ENCODE data around the gene NLRP10.

Gene NLRP10

DNA sequence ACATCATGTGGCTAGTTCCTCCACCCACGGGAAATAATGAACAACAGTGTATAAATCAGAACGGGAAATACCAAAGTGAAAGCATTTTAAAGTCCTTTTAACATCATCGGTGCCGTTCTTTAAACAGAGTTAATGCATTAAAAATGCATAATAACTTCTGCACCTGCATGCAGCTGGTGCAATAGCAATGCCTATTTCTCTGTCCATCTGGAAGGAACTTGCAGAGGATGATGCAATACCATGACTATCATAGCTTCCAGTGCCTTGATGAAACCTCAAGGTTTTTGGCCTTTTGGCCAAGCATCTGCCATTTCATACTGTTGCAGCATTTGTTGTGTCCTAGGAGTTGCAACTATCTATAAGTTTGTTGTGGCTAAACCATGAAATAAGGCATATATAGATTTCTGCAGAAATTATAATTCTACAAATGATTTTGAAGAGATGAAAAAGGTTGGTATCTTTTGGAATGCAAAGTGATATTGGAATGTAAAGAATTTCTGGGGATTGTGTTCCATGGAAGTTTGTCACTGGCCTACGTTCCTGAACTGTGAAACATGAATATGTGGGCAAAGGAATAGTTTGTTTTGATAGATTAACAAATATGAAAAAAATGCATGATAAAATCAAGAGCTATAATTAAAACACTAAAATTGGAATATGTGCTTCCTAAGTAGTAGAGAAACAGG lies 12.1 kb upstream of the NLRP10 start:
- no peak for DNase-seq (ENCODE audit: low read depth, low spot score)
- H3K4me3 ChIP-seq (ENCODE audit: low read length) = no peak overlapping the region

DNA sequence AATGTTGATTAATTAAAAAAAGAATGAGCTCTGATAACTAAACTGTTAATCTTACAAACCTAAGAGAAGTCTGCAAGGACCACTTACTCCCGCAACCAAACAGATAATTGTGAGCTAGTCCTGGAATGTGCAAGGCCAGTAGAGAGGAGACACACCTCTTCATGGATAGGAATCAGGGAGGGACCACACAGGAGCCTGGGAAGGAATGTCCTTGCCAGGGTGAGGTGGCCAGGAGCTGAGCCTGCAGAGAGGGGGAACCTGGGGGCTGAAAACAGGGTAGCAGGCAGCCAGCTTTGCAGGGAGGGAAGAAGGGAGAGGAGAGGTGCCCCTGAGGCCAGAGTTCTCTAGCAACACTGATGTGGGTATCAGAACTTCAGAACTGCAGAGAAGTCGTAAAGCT lies 9.4 kb upstream of the NLRP10 start:
- no peak overlapping the region for H3K4me3 ChIP-seq (ENCODE audit: low read length)
- no peak for DNase-seq (ENCODE audit: low read depth, low spot score)

DNA sequence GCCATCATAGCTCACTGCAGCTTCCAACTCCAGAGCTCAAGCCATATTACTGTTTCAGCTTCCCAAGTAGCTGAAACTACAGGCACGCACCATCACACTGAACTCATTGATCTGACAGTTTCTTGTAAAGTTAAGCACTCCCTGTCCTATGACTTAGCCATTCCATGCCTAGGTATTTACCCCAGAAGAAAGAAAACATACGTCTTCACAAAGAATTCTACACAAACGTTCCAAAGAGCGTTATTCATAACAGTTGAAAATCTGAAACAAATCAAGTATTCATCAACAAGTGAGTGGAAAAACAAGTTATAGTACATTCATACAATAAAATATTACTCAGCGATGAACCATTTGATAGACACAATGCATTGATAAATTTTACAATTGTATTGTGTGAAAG lies 7.8 kb upstream of the NLRP10 start:
- no peak for DNase-seq (ENCODE audit: low read depth, low spot score)

DNA sequence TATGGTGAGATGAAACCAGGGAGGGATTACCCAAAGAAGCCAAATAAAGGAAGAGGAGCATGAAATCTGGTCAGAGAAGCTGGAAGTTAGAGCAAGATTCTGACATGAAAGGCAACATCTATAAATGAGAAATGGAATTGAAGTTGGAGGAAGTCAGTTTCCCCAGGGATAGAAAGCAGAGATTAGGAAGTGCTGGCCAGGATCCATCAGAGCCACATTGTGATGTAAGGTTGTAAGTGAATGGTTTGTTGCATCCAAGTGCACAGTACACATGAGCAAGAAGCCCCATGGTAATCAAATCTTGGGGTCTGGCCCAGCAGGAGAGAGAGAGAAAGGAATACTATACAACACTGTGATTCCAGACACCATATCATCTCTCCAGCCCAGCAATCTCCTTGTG lies 6.6 kb upstream of the NLRP10 start:
- H3K4me3 ChIP-seq (ENCODE audit: low read length) = no peak overlapping the region
- no peak for DNase-seq (ENCODE audit: low read depth, low spot score)

More for the DNA sequence above, 7.8 kb upstream of the NLRP10 start:
- H3K4me3 ChIP-seq (ENCODE audit: low read length) = no peak overlapping the region

DNA sequence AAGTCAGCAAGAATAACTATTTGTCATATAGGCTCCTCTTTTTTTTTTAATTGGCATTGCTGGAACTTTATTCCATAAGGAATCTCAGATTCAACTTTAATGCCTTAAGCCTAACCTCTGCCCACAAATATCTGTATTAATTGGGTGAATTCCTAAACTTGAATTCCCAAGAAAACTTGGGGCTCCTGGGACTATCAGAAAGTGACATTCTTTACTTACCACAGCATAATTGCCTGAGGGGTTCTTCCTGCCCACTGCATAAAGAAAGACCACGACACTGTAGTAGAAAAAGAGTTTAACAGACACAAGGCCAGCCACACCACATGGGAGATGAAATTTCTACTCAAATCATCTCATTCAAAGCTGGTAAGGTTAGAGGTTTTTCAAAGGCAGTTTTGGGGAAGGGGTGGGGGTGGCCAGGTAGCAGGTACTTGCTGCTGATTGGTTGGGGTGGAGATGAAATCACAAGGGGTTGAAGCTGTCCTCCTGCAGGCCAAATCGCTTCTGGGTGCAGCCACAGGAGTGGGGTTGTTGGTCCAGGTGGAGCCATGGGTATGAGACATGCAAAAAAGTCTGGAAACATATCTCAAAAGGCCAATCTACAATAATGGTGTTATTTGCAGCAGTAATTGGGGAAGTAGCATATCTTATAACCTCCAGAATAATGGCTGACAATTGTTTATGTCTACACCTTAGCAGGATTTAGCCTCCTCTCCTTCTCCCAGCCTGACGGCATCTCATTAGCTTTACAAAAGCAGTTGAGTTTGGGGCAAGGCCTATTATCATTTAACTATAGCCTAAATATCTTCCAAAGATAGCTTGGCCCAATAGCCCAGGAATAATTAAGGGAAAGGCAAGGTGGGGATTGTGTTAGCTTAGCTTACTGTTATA lies 4.8 kb upstream of the NLRP10 start:
- no peak for DNase-seq (ENCODE audit: low read depth, low spot score)
- H3K4me3 ChIP-seq (ENCODE audit: low read length) = no peak overlapping the region

DNA sequence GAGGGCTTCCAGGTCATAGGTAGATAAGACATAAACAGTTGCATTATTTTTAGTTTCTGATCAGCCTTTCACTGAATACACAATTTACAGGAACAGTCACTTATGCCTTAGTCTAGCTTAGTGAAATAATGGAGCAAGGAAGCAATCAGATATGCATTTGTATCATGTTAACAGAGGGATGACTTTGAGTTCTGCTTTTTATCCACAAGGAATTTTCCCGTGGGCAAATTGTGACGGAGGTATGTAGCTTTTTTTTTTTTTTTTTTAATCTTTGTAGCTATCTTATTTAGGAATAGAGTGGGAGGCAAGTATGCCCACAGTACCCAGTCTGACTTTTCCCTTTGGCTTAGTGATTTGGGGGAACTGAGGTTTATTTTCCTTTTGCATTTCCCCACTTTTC lies 3.4 kb upstream of the NLRP10 start:
- H3K4me3 ChIP-seq (ENCODE audit: low read length) = no peak overlapping the region
- no peak for DNase-seq (ENCODE audit: low read depth, low spot score)

DNA sequence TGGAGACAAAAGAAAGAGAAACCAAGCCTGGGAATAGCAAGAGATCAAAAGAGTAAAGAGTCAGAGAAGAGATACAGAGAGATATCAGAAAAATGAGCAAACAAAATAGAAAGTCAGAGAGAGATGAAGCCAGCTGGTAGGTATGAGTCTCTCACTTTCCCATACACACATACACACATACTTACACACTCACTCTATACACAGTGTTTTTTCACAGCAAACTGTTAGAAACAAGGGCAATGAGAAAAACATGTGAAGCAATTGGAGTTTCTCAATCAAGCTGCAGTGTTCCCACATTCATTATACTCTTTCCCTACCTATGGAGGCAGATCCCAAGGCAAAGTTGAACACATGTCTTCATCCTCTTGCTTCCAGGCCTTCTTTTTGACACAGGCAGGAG lies 2.6 kb upstream of the NLRP10 start:
- no peak for DNase-seq (ENCODE audit: low read depth, low spot score)
- H3K4me3 ChIP-seq (ENCODE audit: low read length) = no peak overlapping the region

DNA sequence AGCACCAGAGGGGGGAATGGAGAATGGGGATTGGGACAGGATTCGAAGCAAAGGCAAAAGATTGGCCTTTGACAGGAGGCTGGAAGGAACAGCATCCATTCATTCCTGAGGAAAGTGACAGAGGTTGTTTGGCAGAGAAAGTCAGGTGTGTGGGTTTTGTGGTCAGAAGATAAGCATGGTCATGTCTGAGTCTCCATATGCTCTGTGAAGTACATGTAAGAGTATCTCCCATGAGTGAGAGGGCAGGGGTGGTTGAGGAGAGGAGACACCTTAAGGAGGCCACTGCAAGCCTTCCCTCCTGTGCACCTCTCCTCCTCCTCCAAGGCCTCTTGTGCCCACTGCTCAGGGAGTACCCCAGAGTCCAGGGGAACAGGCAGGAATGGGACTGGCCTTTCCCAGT lies 1.9 kb upstream of the NLRP10 start:
- no peak for DNase-seq (ENCODE audit: low read depth, low spot score)
- no peak overlapping the region for H3K4me3 ChIP-seq (ENCODE audit: low read length)

DNA sequence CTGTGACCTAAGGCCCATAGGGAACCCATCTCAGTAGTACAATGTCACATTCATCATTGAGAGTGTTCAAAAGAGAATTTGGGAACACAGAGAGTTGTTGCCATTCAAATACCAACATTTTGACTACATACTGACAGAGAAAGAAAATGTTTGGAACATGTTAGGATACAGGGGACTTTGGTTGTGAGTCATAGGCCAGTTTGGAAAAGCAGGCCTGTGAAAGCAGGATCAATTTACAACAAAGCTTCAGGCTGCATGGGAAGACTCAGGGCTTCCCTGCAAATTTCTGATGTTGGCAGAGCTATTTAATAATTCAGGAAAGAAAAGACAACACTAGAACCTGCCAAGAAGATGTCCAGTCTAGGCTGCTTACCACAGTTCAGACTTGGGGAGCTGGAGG lies 374 bp downstream of the NLRP10 start:
- no peak overlapping the region for H3K4me3 ChIP-seq (ENCODE audit: low read length)
- no peak for DNase-seq (ENCODE audit: low read depth, low spot score)

DNA sequence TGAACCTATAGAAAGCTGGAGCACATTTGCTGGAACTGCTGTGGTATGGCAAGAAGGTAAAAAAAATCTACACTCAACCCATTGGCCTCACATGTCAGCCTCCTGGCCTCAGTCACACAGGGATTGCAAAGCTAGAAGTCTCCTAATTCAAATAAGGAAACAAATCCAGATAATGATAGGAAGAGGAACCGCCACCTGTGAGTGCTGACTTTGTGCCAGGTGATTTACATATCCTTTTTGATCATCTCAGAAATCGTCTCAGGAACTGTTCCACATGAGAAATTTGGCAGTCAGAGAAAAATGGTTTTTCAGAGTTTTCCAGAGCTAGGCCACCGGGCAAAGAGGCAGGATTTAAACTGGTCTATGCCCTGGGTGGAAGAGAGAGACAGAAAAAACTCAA lies 986 bp downstream of the NLRP10 start:
- no peak for DNase-seq (ENCODE audit: low read depth, low spot score)
- no peak overlapping the region for H3K4me3 ChIP-seq (ENCODE audit: low read length)

DNA sequence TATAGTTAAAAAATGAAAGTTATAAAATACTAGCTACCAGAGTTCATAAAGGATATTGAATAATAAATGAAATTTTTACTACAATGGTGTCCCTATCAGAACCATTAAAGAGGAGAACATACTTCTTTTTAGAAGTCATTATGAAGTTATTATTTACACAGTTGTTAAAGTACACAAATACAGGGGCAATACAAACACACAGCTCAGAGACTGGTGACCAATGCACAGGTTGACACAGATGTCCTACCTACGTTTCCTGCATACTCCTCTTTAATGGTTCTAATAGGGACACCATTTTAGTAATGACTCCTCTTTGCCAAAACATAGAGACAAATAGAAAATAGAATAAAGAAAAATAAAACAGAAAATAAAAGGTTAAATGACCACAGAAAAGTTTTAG lies 10.1 kb downstream of the NLRP10 start:
- no peak for DNase-seq (ENCODE audit: low read depth, low spot score)
- no peak overlapping the region for H3K4me3 ChIP-seq (ENCODE audit: low read length)

DNA sequence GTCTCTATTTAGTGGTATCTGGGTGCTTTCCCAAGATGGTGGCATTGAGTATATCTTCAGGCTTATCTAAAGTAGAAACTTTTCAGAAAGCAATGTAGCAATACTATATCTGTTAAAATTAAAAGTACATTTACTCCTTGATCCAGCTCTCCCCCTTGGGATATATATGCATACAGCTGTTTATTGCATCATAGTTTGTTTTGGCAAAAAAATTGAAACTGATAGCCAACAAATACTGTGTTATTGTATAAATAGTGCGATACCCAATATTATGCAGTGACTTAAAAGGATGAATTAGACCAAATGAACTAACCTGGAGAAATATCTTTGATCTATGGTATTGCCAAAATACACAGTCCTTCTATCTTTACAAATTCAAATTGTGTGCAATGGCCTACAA lies 15.3 kb downstream of the NLRP10 start:
- no peak for DNase-seq (ENCODE audit: low read depth, low spot score)
- no peak overlapping the region for H3K4me3 ChIP-seq (ENCODE audit: low read length)

DNA sequence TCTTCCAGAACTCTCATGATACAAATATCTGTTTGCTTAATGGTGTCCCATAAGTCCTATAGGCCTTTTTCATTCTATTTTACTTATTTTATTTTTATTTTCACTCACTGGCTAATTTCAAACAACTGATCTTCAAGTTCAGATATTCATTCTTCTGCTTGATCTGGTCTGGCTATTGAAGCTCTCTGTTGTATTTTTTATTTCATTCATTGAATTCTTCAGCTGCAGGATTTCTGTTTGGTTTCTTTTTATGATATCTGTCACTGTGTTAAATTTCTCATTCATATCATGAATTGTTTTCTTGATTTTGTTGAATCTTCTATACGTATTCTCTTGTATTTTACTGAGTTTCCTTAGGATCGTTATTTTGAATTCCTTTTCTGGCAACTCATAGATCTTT lies 21.1 kb downstream of the NLRP10 start:
- DNase-seq (ENCODE audit: low read depth, low spot score) = no peak
- H3K4me3 ChIP-seq (ENCODE audit: low read length) = no peak overlapping the region

DNA sequence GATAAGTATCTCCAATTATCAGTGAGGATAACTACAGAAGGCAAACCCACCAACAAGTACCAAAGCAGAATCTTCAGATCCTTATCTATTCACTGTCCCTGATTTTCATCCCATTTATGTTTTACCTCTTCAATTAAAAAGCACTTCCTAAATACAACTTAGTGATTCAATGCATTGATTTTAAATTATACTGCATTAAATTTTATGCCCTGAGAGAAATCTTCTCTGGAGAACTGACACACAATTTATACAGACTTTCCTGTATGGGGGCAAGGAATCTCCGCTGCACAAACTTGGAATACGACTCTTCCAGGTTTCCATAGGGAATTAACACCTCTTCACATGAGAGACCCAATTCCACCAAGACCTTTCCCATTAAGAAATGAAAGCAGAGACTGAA lies 23.6 kb downstream of the NLRP10 start, which contains the start of gene OR10A3:
TSS of gene OR10A3 (minus strand) at position 101 of the 400 bp plus-strand sequence. CDS start 2,188 bp downstream, outside the sequence.
- no peak for DNase-seq (ENCODE audit: low read depth, low spot score)
- no peak within 1 kb of the TSS for H3K4me3 ChIP-seq (ENCODE audit: low read length)

DNA sequence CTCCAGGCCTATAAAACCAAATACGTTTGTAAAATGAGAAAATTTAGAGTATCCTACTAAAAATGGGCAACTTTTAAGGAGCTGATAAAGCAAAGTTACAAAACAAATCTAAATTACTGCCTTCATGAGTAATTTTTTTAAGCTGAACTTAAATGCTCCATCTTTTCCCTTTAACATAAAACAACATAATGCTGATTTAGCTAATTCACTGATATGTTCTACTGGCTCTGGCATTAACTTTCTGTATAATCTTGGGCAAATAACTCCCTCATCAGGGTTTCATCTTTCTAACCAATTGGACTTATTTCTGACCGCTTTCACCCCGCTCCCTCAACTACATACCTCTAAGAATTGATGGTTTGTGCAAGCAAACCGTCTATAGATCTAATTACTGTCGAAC lies 24.1 kb downstream of the NLRP10 start:
- no peak for DNase-seq (ENCODE audit: low read depth, low spot score)
- H3K4me3 ChIP-seq (ENCODE audit: low read length) = no peak overlapping the region

DNA sequence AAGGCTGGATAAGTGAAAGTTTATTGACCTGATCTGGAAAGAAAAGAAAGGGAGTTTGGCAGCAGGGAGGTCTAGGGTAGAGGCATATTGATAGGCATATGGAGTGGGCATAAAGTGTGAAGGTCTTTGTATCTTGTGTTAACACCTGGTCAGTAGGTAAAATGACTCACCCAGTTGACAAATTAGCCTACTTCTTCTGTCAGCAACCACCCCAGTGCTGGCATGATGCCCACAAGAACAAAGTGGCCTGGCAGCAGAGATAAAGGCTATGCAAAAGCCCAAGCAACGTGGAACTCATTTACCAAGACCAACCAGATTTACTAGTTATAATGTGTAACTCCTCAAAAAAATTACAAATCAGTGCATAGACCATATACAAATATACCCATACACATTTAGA lies 28.6 kb downstream of the NLRP10 start:
- DNase-seq (ENCODE audit: low read depth, low spot score) = no peak

DNA sequence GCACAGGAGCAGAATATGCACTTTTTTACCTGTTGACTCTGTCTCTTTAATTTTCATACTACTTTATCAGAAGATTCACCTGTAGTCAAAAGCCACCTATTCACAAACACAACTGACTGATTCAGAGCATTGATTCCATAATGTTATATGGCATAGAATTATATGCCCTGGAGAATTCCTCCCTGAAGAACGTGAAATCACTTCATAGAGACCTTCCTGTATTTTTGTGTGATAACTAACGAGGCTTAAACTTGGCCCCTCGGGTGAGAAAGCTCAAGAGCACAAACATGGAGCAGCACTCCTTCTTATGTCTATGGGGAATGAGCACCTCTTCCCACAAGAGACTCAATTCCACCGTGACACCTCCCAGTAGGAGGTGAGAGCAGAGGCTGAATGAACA lies 34.1 kb downstream of the NLRP10 start, which contains the start of gene OR10A6:
TSS of gene OR10A6 (minus strand) at position 101 of the 400 bp plus-strand sequence. CDS start 2,606 bp downstream, outside the sequence.
- DNase-seq (ENCODE audit: low read depth, low spot score) = no peak
- no peak within 1 kb of the TSS for H3K4me3 ChIP-seq (ENCODE audit: low read length)

More for the DNA sequence above, 28.6 kb downstream of the NLRP10 start:
- H3K4me3 ChIP-seq (ENCODE audit: low read length) = no peak overlapping the region

DNA sequence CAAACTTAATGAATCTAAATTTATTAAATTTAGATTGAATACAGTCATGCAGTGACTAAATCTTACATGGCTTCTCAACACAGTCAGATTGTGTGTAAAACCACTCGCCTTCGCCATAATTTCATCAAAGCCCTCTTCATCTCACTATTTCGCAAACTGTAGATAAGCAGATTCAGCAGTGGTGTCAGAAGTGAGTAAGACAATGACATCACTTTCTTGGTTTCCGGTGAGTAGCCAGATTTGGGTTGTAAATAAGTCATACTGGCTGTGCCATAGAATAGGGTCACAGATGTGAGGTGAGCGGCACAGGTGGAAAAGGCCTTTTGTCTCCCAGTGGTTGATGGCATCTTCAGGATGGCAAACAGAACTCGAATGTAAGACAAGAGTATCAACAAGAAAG lies 37.6 kb downstream of the NLRP10 start:
- no peak overlapping the region for H3K4me3 ChIP-seq (ENCODE audit: low read length)
- DNase-seq (ENCODE audit: low read depth, low spot score) = no peak

DNA sequence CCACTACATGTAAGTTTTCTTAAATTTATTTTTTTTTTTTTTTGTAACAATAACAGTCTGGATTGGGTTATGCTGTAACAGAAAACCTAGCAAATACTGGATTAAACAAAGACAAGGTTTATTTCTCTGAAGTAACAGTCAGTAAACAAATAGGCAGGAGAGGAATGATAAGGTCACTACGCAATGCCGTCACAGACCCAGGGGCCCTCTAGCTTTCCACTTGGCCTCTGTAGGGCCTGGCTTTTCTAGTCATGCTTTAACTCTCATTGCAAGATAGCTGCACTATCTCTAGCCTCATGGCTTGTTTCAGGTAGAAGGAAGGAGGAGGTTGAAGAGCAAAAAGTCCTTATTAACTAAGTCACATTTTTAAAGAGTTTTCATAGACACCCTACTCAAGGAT lies 40.7 kb downstream of the NLRP10 start:
- H3K4me3 ChIP-seq (ENCODE audit: low read length) = no peak overlapping the region
- no peak for DNase-seq (ENCODE audit: low read depth, low spot score)

DNA sequence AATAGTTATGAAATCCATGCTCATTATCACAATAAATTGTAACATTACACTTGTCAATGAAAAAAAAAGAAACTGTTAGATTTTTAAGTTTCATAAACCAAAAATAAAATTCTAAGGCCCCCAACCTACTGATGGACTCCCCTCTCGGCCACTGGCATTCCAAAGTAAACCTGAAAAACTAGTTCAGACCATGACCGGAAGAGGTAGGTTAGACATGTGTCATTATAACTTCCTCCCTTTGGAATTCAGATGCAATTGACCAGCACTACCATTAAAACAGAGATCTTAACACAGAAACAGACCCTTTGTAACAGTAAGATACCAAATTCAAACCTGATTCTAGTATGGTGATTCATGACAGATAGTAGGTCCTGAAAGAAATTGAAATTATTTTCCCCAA lies 47.1 kb downstream of the NLRP10 start:
- DNase-seq (ENCODE audit: low read depth, low spot score) = no peak
- no peak overlapping the region for H3K4me3 ChIP-seq (ENCODE audit: low read length)
